ENCODE measurements around the gene HSPBP1.
"Not testable (repeated sequence)": the region's sequence is repeated elsewhere in the genome, so short reads cannot be mapped to it uniquely, and the experiment has no call there.

Gene HSPBP1, protein sequence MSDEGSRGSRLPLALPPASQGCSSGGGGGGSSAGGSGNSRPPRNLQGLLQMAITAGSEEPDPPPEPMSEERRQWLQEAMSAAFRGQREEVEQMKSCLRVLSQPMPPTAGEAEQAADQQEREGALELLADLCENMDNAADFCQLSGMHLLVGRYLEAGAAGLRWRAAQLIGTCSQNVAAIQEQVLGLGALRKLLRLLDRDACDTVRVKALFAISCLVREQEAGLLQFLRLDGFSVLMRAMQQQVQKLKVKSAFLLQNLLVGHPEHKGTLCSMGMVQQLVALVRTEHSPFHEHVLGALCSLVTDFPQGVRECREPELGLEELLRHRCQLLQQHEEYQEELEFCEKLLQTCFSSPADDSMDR

GRCh38 chr19:55279770-55280643, at the start of gene HSPBP1:
HSPBP1 (minus strand) TSS chr19:55280110; CDS start chr19:55279608, 502 bp downstream.
- DNase-seq, result peak; percentile 97
- Mint-ChIP-seq H3K4me3 (peak within 1 kb of the TSS; percentile 95 to 100), H3K9me3 (no peaks in the 10 kb centered on the region), H3K4me1 (peaks cover 38 to 60% of the 10 kb centered on the region in 2 donors), H3K36me3 (peaks cover 17 to 19% of the 10 kb centered on the region in 2 donors), H3K27me3 (peaks cover 9 to 15% of the 10 kb centered on the region in 2 donors), H3K27ac (peak within 1 kb of the TSS; percentile 100)
- ATAC-seq (replicated peaks), result peak; percentile 85 to 86

- not testable (repeated sequence) for H3K4me3 Mint-ChIP-seq; DNase-seq; ATAC-seq (replicated peaks); H3K9me3 Mint-ChIP-seq; H3K27ac Mint-ChIP-seq; H3K36me3 Mint-ChIP-seq; H3K4me1 Mint-ChIP-seq
- H3K27me3 Mint-ChIP-seq, result peaks cover 30 to 31% of the 10 kb centered on the region in 2 donors
Observed at GRCh38 chr19:55328774-55329318, 48.9 kb upstream of the HSPBP1 start.

DNA sequence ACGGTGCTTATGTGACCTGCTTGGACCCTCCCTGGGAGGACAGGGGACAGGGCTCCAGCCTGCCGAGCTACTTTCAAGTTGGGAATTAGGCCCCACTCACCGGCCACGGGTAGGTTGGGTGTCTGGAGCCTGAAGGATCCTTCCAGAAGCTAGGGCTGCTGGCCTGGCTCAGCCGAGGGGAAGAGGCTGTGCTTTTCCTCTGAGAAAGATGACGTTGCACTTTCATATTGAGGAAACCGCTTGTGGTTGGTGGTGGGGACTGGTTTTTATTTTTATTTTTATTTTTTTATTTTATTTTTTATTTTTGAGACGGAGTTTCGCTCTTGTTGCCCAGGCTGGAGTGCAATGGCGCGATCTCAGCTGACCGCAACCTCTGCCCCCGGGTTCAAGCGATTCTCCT, 45.3 kb upstream of the HSPBP1 start, which contains the start of gene TMEM150B:
Gene TMEM150B, minus strand, starts transcription at position 170 of the 400 bp plus-strand sequence. CDS start 4,305 bp downstream, outside the sequence.
- Mint-ChIP-seq H3K27ac (no peak within 1 kb of the TSS), H3K4me1 (peaks cover 0 to 4% of the 10 kb centered on the region in 2 donors), H3K36me3 (no peaks in the 10 kb centered on the region), H3K4me3 (no peak within 1 kb of the TSS), H3K27me3 (peaks cover 46 to 50% of the 10 kb centered on the region in 2 donors), H3K9me3 (no peaks in the 10 kb centered on the region)
- DNase-seq, result no peak
- no peak for ATAC-seq (replicated peaks)

GRCh38 chr19:55324662-55325061, 44.8 kb upstream of the HSPBP1 start:
- Mint-ChIP-seq H3K36me3 (no peaks in the 10 kb centered on the region), H3K4me3 (no peak overlapping the region), H3K27ac (no peak overlapping the region), H3K4me1 (peaks cover 0 to 4% of the 10 kb centered on the region in 2 donors), H3K27me3 (peaks cover 47 to 55% of the 10 kb centered on the region in 2 donors), H3K9me3 (no peaks in the 10 kb centered on the region)
- DNase-seq, result no peak
- peak in 1 of 2 donors; percentile 27 for ATAC-seq (replicated peaks)

DNA sequence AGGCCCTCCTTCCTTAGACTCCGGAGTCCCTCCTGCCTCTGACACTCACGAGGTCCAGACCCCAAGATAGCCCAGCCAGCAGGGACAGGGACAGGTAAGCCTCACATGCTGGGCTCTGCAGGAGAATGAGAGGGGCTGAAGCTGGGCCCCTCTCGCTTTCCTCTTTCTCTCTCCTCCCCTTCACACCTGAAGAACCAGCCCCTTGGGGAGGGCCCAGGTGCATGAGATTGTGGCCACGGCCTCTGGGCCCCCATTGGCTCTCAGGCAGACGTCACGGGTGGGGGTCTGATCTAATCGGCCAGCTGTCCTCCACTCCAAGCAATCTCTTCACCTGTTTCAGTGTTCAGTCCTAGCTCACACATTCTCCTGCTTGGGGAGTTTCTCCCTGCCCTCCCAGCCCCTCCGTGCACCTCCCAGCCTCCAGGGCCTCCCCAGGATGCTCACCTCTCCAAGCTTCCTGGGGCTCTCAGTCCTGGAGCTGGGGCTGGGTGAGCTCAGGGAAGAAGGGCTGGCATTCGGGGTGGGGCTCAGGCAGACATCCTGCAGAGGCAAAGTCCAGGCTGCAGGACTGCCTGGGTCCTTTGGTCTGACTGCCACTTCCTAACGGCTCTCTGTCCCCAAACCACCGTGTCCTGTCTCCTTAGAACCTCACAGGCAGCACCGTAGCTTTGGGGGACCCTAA, 42.4 kb upstream of the HSPBP1 start:
- no peaks in the 10 kb centered on the region for H3K9me3 Mint-ChIP-seq
- H3K4me3 Mint-ChIP-seq, result no peak overlapping the region
- H3K36me3 Mint-ChIP-seq, result no peaks in the 10 kb centered on the region
- peaks cover 45 to 49% of the 10 kb centered on the region in 2 donors for H3K27me3 Mint-ChIP-seq
- DNase-seq (no peak), ATAC-seq (replicated peaks) (no peak)
- peaks cover 0 to 4% of the 10 kb centered on the region in 2 donors for H3K4me1 Mint-ChIP-seq
- H3K27ac Mint-ChIP-seq, result no peak overlapping the region

DNA sequence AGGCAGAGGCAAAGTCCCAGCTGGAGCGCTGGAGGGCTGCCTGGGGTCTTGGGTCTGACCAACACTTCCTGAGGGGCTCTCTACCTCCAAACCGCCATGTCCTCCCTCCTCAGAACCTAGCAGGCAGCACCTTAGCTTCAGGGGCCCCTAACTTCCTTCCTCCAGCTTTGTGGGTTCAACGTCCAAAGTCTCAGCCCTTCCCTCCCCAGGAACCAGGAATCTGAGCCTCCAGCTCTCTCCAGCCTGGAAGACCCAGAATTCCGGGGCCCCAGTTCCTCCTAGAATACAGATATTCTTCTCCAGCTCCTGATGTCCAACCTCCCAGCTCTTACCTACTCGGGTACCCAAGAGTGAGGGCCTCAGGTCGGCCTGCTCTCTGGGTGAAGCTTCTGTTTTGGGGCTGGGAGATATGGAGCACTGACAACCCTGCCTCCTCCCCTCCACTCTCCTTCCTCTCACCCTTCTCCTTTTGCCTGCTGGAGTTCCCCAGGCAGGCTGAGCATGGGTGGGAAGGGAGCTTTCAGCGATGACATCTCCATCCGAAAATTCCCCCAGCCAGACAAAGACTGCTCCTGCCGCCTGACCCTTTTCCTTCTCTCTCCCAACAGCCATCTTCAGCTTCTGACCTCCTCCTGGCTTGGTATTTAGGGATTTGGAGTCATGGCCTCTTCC, 41.7 kb upstream of the HSPBP1 start:
- Mint-ChIP-seq H3K4me1 (peaks cover 0 to 4% of the 10 kb centered on the region in 2 donors), H3K27me3 (peaks cover 44 to 47% of the 10 kb centered on the region in 2 donors), H3K27ac (no peak overlapping the region), H3K36me3 (no peaks in the 10 kb centered on the region), H3K4me3 (no peak overlapping the region), H3K9me3 (no peaks in the 10 kb centered on the region)
- DNase-seq (no peak), ATAC-seq (replicated peaks) (no peak)

GRCh38 chr19:55320844-55321419, 41.0 kb upstream of the HSPBP1 start:
- H3K36me3 Mint-ChIP-seq, result no peaks in the 10 kb centered on the region
- ATAC-seq (replicated peaks) (no peak), DNase-seq (no peak)
- H3K27ac Mint-ChIP-seq, result no peak overlapping the region
- H3K9me3 Mint-ChIP-seq, result no peaks in the 10 kb centered on the region
- H3K4me1 Mint-ChIP-seq, result peaks cover 0 to 4% of the 10 kb centered on the region in 2 donors
- no peak overlapping the region for H3K4me3 Mint-ChIP-seq
- peaks cover 37 to 40% of the 10 kb centered on the region in 2 donors for H3K27me3 Mint-ChIP-seq

DNA sequence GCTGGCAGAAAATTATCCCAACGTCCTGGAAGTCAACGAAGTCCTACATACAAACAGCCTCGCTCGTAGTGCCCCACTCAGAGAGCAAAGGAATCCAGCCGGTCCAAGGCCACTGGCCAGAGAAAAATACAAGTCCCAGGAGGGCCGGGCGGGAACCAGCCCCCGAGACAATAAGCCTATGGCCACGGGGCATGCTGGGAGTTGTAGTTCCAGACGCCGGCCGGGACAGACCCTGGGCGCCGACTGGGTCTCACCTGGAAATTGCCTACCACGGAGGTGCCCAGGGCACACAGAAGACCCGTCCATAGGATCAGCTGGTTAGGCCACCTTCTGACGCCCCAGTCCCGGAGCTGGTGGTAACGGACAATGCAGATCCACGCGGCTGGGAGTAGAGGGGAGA, 39.9 kb upstream of the HSPBP1 start:
- ATAC-seq (replicated peaks) (no peak), DNase-seq (no peak)
- Mint-ChIP-seq H3K9me3 (no peaks in the 10 kb centered on the region), H3K4me1 (peaks cover 0 to 2% of the 10 kb centered on the region in 2 donors), H3K36me3 (no peaks in the 10 kb centered on the region), H3K27ac (no peak overlapping the region), H3K27me3 (peaks cover 33% of the 10 kb centered on the region in 2 donors), H3K4me3 (no peak overlapping the region)

DNA sequence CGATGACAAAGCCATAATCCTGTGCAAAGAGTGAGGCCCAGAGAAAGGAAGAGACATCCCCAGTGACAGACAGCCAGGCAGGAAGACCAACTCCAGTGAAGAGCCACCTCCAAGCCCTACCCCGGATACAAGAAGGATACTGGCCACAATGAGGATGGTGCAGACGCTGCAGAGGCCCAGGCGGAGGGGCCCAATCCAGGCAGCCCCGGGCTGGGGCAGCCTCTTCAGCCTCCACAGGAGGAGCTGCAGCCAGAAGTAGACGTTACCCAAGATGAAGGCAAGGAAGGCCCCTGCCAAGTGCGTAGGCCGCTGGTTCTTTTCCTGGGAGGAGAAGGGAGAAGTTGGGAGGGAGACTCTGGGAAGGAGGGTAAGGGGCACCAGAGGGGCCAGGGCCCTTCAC, 36.7 kb upstream of the HSPBP1 start:
- H3K27ac Mint-ChIP-seq, result no peak overlapping the region
- no peak for DNase-seq
- no peaks in the 10 kb centered on the region for H3K4me1 Mint-ChIP-seq
- H3K27me3 Mint-ChIP-seq, result peaks cover 14 to 17% of the 10 kb centered on the region in 2 donors
- H3K4me3 Mint-ChIP-seq, result no peak overlapping the region
- no peaks in the 10 kb centered on the region for H3K9me3 Mint-ChIP-seq
- no peaks in the 10 kb centered on the region for H3K36me3 Mint-ChIP-seq
- no peak for ATAC-seq (replicated peaks)

- no peak for DNase-seq
- Mint-ChIP-seq H3K27ac (no peak overlapping the region), H3K4me1 (no peaks in the 10 kb centered on the region), H3K9me3 (no peaks in the 10 kb centered on the region), H3K36me3 (no peaks in the 10 kb centered on the region), H3K4me3 (no peak overlapping the region), H3K27me3 (peaks cover 8 to 11% of the 10 kb centered on the region in 2 donors)
- no peak for ATAC-seq (replicated peaks)
Observed at GRCh38 chr19:55315956-55316525, 36.1 kb upstream of the HSPBP1 start.

DNA sequence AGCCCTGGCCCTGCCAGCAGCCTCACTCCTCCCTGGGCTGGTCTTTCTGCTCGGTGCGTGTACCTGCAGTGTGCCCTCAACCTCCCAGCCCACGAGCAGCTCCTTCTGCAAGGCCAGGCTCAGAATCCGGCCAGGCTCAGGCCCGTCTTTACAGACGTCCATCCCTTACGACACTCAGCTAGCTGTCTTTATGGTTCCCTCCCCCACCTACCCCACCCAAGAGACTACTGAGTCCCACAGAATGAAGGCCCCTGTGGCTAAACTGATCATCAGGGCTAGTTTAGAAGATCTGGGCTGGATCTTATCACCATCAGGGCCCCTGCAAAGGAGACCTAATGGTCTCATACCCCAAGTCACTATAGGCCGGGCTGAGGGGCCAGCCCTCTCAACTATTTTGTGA, 34.5 kb upstream of the HSPBP1 start:
- no peaks in the 10 kb centered on the region for H3K27me3 Mint-ChIP-seq
- ATAC-seq (replicated peaks) (no peak), DNase-seq (no peak)
- H3K36me3 Mint-ChIP-seq, result peaks cover 3% of the 10 kb centered on the region in 2 donors
- H3K4me1 Mint-ChIP-seq, result no peaks in the 10 kb centered on the region
- no peak overlapping the region for H3K27ac Mint-ChIP-seq
- H3K9me3 Mint-ChIP-seq, result no peaks in the 10 kb centered on the region
- no peak overlapping the region for H3K4me3 Mint-ChIP-seq

DNA sequence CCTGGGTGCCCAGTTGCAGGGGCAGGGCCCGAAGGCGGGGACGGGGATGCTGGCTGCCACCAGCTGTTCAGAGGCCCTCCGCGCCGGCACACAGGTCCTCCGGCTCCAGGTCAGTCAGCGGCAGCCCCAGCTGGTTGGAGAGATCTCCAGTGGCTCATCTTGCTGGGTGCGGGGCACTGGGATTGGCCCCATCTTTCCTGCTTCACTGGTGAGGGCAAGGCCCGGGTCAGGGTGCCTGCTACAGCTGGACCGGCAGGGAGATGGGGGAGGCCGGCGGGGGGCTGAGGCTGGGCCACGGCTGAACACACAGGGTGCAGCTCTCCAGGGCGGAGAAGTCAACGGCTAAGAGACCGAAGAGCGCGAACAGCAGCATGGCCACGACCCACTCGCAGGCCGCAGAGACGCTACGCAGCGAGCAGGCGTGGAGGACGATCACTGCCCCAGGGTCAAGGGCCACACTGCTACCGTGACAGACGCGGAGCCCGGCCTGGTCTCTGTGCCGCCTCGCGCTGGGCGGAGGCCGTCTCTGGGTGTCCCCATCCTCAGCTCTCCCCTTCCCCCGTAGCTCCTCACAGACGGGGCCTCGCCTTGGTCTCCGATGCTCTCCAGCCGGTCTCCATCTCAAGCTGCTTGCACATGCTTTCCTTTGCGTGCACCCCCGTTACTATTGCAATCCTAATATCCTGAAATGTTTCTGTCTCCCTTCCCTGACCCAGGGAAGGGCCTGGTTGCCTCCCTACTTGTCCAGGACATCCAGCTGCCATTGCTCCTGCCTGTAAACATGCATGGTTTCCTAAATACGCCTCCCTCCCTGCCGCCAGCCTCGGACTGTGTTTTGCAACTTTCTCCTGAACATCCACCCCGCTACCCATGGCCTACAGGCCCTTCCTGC, 33.0 kb upstream of the HSPBP1 start:
- no peak overlapping the region for H3K4me3 Mint-ChIP-seq
- ATAC-seq (replicated peaks) (no peak), DNase-seq (no peak)
- H3K27ac Mint-ChIP-seq, result no peak overlapping the region
- H3K36me3 Mint-ChIP-seq, result peaks cover 3% of the 10 kb centered on the region in 2 donors
- no peaks in the 10 kb centered on the region for H3K9me3 Mint-ChIP-seq
- H3K27me3 Mint-ChIP-seq, result no peaks in the 10 kb centered on the region
- no peaks in the 10 kb centered on the region for H3K4me1 Mint-ChIP-seq
